ENCODE data around the gene AQP4.
A peak's percentile ranks its signal among the peaks of the same experiment; 100 is the strongest.

Gene AQP4

GRCh38 chr18:26863122-26863879 lies 2.2 kb downstream of the AQP4 start (continued):
- 0 out of 2 replicates have a peak, but pooled peaks have one; percentile 26 for TF ChIP-seq PATZ1 (tag by site-specific recombination; IDR thresholded peaks at IDR 0.05)
- TF ChIP-seq ZNF76 (tag by site-specific recombination; IDR thresholded peaks at IDR 0.05; ENCODE audit: borderline replicate concordance, low read depth): peak; percentile 49; the same call in 1 of the 2 replicates
- TF ChIP-seq ZEB2 (tag by site-specific recombination; IDR thresholded peaks at IDR 0.05): no peak
- no peak for TF ChIP-seq ZBTB49 (tag by site-specific recombination; IDR thresholded peaks at IDR 0.05; ENCODE audit: low read depth)
- TF ChIP-seq, protein P1, sequence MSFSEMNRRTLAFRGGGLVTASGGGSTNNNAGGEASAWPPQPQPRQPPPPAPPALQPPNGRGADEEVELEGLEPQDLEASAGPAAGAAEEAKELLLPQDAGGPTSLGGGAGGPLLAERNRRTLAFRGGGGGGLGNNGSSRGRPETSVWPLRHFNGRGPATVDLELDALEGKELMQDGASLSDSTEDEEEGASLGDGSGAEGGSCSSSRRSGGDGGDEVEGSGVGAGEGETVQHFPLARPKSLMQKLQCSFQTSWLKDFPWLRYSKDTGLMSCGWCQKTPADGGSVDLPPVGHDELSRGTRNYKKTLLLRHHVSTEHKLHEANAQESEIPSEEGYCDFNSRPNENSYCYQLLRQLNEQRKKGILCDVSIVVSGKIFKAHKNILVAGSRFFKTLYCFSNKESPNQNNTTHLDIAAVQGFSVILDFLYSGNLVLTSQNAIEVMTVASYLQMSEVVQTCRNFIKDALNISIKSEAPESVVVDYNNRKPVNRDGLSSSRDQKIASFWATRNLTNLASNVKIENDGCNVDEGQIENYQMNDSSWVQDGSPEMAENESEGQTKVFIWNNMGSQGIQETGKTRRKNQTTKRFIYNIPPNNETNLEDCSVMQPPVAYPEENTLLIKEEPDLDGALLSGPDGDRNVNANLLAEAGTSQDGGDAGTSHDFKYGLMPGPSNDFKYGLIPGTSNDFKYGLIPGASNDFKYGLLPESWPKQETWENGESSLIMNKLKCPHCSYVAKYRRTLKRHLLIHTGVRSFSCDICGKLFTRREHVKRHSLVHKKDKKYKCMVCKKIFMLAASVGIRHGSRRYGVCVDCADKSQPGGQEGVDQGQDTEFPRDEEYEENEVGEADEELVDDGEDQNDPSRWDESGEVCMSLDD (tag by site-specific recombination; IDR thresholded peaks at IDR 0.05): 0 out of 2 replicates have a peak, but pooled peaks have one; percentile 36
- TF ChIP-seq ZBTB8A (tag by site-specific recombination; IDR thresholded peaks at IDR 0.05): peak; percentile 89
- TF ChIP-seq ZNF501 (tag by site-specific recombination; IDR thresholded peaks at IDR 0.05): no peak; the same call in 1 of the 2 replicates
- TF ChIP-seq MYNN (tag by site-specific recombination; IDR thresholded peaks at IDR 0.05; ENCODE audit: borderline replicate concordance): no peak
- peak; percentile 74; the same call in 1 of the 2 replicates for TF ChIP-seq KLF1 (tag by site-specific recombination; IDR thresholded peaks at IDR 0.05)

- TF ChIP-seq ZNF341 (tag by site-specific recombination; IDR thresholded peaks at IDR 0.05; ENCODE audit: low read depth) (no peak), ZNF37A (tag by site-specific recombination; IDR thresholded peaks at IDR 0.05) (no peak), ZBTB11 (tag by site-specific recombination; conservative IDR thresholded peaks at IDR 0.05; ENCODE audit: low read depth) (no peak), ZNF707 (tag by site-specific recombination; IDR thresholded peaks at IDR 0.05) (no peak), ZNF623 (tag by site-specific recombination; IDR thresholded peaks at IDR 0.05) (no peak)
- no peaks in the 10 kb centered on the region for H3K36me3 ChIP-seq (ENCODE audit: control insufficient read depth in 2 of 2, insufficient read depth in 1 of 2, low read length in 2 of 2)
- H3K27ac ChIP-seq (ENCODE audit: extremely low read depth, low read depth, low read length): no peak overlapping the region
- no peaks in the 10 kb centered on the region for H3K9me3 ChIP-seq (ENCODE audit: control insufficient read depth, insufficient read depth, low read depth, low read length)
- H3K4me1 ChIP-seq (ENCODE audit: control insufficient read depth, insufficient read depth, low read length): no peaks in the 10 kb centered on the region
- ChIA-PET POLR2A (no interaction called here), CTCF (no interaction called here)
- no peak overlapping the region for H3K4me3 ChIP-seq (ENCODE audit: low read depth, low read length)
These were observed 3.4 kb downstream of the AQP4 start for GRCh38 chr18:26862084-26862483.
